T-helper 17 cell (primary cell): ENCODE data around the gene OBSCN. TPM values are rescaled to one million over a fixed set of nuclear protein-coding genes. Genes with fewer than 3 reads are reported as not detected.

Source experiments
- ATAC-seq: fragments of 150-1000 bp; cut with Tn5 transposase; 2 replicates; pipeline ENCODE4 v1.10.0; 2021; ENCODE audit warnings: mild to moderate bottlenecking, moderate library complexity
- DNase-seq, 3 donors: peaks; one replicate each; pipeline versions ENCODE4 v3.0.0 to v3.0.0-alpha.2; 2020 to 2021
- H3K9me3 ChIP-seq: one replicate; pipeline ENCODE4 v1.7.0; 2013; ENCODE audit warnings: low read length, mild to moderate bottlenecking; ENCODE audit not compliant: control insufficient read depth, poor library complexity, severe bottlenecking
- H3K27ac Mint-ChIP-seq: one replicate; pipeline ENCODE4 v1.8.0; 2022; ENCODE audit warnings: mild to moderate bottlenecking, moderate library complexity, mixed read lengths
- H3K27me3 Mint-ChIP-seq: one replicate; pipeline ENCODE4 v1.8.0; 2022; ENCODE audit warnings: mixed read lengths
- H3K36me3 Mint-ChIP-seq: one replicate; pipeline ENCODE4 v1.8.0; 2022; ENCODE audit warnings: low read depth, mixed read lengths
- H3K4me1 Mint-ChIP-seq: one replicate; pipeline ENCODE4 v1.8.0; 2022; ENCODE audit warnings: mild to moderate bottlenecking, mixed read lengths
- H3K4me3 Mint-ChIP-seq: one replicate; pipeline ENCODE4 v1.8.0; 2022; ENCODE audit warnings: mild to moderate bottlenecking, moderate library complexity, mixed read lengths
- total RNA-seq, 4 donors: library from RNA in 2 of 4; stranded (reverse) in 2 of 4; gene quantifications; one replicate each; pipeline ENCODE4 v1.2.3 and lab custom pipeline; 2022 to 2026

Gene OBSCN
- total RNA-seq, 2 donors from 2014 or later, result 23.1 to 34.2 TPM

DNA sequence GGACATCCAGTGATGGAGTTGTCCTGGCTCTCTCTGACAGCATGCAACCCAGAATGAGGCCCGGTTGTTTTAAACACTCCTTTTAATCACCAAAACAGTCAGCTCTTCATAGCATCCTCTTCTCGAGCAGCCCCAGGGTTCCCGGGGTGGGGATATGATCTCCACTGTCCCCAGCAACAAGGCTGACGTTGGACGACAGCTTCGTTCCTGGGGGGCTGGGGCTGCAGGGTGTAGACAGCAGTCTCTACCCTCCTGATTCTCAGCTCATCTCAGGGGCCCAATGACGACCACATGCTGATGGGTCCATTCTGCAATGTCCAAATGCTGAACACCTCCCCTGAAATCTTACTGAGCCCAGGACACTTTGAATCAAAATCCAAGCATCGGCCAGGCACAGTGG lies 171.8 kb downstream of the OBSCN start:
- H3K9me3 ChIP-seq, result no peaks in the 10 kb centered on the region
- no peak for ATAC-seq
- no peak overlapping the region for H3K27ac Mint-ChIP-seq
- H3K27me3 Mint-ChIP-seq, result peaks cover 15% of the 10 kb centered on the region
- peak overlapping the region; percentile 91 for H3K4me3 Mint-ChIP-seq
- DNase-seq, result no peak
- H3K36me3 Mint-ChIP-seq, result peaks cover 3% of the 10 kb centered on the region
- peaks cover 10% of the 10 kb centered on the region for H3K4me1 Mint-ChIP-seq

DNA sequence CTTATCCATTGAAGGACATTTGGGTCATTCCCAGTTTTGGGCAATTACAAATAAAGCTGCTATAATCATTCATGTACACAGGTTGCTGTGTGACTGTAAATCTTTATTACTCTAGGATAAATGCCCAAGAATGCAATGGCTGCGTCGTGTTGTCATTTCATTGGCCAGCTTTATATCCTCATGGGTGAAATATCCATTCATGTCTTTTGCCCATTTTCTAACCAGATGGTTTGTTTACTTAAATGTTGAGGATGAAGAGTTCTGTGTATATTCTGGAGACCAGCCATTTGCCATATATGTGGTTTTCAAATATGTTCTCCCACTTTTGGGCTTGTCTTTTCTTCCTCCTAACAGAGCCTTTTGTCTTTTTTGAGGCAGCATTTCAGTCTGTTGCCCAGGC lies 173.5 kb downstream of the OBSCN start:
- H3K4me1 Mint-ChIP-seq, result peaks cover 12% of the 10 kb centered on the region
- H3K36me3 Mint-ChIP-seq, result peaks cover 3% of the 10 kb centered on the region
- DNase-seq, result no peak
- H3K27me3 Mint-ChIP-seq, result peaks cover 15% of the 10 kb centered on the region
- H3K9me3 ChIP-seq, result no peaks in the 10 kb centered on the region
- ATAC-seq, result no peak
- no peak overlapping the region for H3K4me3 Mint-ChIP-seq
- H3K27ac Mint-ChIP-seq, result no peak overlapping the region

DNA sequence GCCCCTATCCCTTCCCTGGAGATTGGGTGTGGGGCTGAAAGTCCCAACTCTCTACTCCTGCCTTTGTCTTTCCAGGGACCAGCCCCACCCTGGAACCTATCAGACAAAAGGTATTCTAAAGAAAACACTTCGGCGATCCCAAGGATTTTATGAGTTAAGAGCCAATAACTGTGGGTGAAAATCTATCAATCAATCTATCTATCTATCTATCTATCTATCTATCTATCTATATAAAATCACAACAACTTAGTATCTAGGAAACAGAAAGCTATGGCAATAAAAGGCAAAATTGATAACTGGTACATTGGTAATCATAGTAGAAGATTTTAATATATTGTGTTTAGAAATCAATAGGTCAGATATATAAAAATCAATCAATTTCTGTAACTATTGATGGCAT lies 175.9 kb downstream of the OBSCN start:
- no peak overlapping the region for H3K27ac Mint-ChIP-seq
- ATAC-seq, result no peak

DNA sequence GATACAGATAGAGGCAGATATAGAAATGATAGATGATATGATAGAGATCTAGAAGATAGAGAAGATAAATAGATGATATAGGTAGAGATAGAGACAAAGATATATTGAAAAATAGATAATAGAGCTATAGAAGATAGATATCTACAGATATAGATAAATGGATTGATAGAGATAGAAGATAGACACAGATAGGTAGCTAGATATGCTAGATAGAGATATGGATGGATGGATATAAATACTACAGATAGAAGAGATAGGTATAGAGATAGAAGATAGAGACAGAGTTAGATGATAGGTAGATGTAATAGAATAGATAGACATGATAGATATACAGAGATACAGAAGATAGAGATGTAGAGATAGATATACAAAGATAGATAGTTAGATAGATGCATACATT lies 177.4 kb downstream of the OBSCN start:
- peaks cover 10% of the 10 kb centered on the region for H3K27me3 Mint-ChIP-seq
- DNase-seq (no peak), ATAC-seq (no peak)
- H3K36me3 Mint-ChIP-seq, result no peaks in the 10 kb centered on the region
- peaks cover 6% of the 10 kb centered on the region for H3K4me1 Mint-ChIP-seq
- H3K9me3 ChIP-seq, result no peaks in the 10 kb centered on the region
- H3K27ac Mint-ChIP-seq, result no peak overlapping the region
- H3K4me3 Mint-ChIP-seq, result no peak overlapping the region

More for the DNA sequence above, 175.9 kb downstream of the OBSCN start:
- no peaks in the 10 kb centered on the region for H3K9me3 ChIP-seq
- H3K27me3 Mint-ChIP-seq, result peaks cover 15% of the 10 kb centered on the region
- peaks cover 10% of the 10 kb centered on the region for H3K4me1 Mint-ChIP-seq
- no peak overlapping the region for H3K4me3 Mint-ChIP-seq
- H3K36me3 Mint-ChIP-seq, result peaks cover 3% of the 10 kb centered on the region
- DNase-seq, result no peak

DNA sequence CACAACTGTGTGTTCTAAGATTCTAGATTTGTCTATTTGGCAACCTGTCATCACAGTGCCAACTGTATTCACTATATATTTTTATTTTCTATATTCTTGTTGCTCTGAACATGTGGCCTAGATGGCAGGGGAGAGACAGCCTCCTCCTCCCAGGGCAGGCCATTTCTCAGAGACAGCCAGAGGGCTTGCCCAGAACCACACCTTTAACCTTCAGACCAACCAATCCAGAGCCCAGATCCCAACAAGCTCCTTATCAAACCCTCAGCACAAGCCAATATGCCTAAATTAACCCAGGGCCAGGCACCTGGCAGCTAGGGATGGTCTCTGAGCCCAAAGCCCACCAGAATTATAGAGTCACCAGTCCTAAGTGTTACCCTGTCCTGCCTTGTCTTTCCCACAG lies 179.5 kb downstream of the OBSCN start:
- Mint-ChIP-seq H3K4me1 (peaks cover 6% of the 10 kb centered on the region), H3K27me3 (peaks cover 9% of the 10 kb centered on the region), H3K36me3 (no peaks in the 10 kb centered on the region), H3K4me3 (no peak overlapping the region), H3K27ac (no peak overlapping the region)
- no peaks in the 10 kb centered on the region for H3K9me3 ChIP-seq
- ATAC-seq, result no peak
- DNase-seq, result no peak

DNA sequence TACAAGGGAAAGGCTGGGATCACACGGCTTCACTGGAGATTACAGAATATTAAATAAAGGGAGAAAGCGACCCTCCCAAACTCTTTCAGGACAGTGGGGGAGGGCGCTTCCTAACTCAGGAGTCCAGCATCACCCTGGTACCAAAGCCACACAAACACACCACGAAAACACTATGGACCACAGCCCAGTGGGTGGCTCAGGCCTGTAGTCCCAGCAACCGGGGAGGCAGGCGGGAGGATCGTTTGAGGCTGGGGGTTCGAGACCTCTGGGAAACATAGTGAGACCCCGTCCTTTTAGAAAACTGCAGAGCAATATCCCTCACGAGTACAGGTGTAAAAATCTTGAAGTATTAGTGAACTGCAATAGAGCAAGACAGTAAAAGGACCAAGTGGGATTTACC lies 182.8 kb downstream of the OBSCN start:
- Mint-ChIP-seq H3K27ac (no peak overlapping the region), H3K36me3 (no peaks in the 10 kb centered on the region), H3K4me3 (no peak overlapping the region), H3K4me1 (no peaks in the 10 kb centered on the region), H3K27me3 (no peaks in the 10 kb centered on the region)
- no peaks in the 10 kb centered on the region for H3K9me3 ChIP-seq
- DNase-seq (no peak), ATAC-seq (no peak)

DNA sequence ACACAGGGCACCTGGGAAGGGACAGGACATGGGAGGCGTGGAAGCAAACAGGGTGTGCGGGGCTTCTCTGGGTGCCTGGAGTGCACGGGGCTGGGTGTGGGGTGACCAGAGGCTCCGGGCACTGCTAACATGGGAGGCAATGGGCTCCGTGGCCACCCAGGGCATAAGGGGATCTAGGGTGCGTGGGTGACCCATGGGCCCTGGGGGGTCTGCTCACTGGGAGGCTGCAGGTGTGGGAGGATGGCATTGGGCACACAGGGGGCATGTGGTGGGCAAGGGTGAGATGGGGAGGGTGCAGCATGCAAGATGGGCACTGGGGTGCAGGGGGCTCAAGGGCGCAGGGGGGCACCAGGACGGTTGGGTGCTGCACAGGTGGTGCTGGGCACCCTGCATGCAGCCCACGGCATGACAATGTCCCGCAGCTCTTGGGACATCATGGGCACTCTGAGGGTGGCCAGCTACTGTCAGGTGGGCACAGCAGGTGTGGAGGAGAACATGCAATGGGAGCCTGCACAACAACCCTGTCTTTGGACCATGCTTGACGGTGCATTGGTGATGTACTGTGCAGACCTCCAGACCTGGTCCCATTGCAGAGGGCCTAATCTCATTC lies 183.7 kb downstream of the OBSCN start:
- ATAC-seq, result no peak
- H3K27ac Mint-ChIP-seq, result no peak overlapping the region
- H3K4me1 Mint-ChIP-seq, result peaks cover 4% of the 10 kb centered on the region
- H3K9me3 ChIP-seq, result no peaks in the 10 kb centered on the region
- no peak overlapping the region for H3K4me3 Mint-ChIP-seq
- peaks cover 2% of the 10 kb centered on the region for H3K36me3 Mint-ChIP-seq
- no peak for DNase-seq
- H3K27me3 Mint-ChIP-seq, result no peaks in the 10 kb centered on the region

DNA sequence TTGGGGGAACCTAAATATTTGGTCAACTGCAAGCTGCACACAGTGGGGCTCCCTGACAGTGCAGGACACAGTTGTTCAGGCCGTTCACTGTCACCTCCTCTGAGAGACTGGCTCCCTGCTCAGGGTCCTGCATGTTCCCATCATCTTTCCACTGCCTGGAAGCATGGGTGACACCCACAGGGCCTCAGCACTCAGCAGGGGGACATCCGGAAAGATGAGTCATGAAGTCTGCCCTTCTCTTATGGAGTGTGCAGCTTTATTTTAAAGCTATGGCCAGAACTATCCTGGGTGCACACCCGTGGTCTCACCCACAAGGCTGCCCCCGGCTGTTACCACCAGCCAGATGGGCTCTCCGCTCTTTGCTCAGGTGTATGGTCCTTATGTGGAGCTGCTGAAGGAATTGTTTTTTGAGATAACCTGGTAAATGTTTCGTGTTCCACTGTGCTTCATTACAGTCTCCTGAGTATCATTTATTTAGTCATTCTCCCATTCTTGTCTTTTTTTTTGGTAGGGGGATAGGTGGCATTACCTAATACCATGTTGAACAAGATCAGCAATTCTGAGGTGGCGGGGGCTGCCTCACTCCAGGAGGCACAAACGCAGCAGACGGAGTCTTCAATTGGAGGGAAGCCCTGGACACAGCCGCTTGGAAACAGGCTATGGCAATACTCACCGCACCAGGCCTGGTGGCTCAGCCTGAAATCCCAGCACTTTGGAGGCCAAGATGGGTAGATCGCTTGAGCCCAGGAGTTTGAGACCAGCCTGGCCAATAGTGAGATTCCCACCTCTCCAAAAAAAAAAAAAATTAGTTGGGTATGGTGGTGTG lies 184.5 kb downstream of the OBSCN start:
- Mint-ChIP-seq H3K36me3 (peaks cover 2% of the 10 kb centered on the region), H3K27ac (no peak overlapping the region), H3K4me1 (peaks cover 4% of the 10 kb centered on the region), H3K27me3 (no peaks in the 10 kb centered on the region), H3K4me3 (no peak overlapping the region)
- ATAC-seq (no peak), DNase-seq (peak in 1 of 3 donors; percentile 2)
- H3K9me3 ChIP-seq, result no peaks in the 10 kb centered on the region

DNA sequence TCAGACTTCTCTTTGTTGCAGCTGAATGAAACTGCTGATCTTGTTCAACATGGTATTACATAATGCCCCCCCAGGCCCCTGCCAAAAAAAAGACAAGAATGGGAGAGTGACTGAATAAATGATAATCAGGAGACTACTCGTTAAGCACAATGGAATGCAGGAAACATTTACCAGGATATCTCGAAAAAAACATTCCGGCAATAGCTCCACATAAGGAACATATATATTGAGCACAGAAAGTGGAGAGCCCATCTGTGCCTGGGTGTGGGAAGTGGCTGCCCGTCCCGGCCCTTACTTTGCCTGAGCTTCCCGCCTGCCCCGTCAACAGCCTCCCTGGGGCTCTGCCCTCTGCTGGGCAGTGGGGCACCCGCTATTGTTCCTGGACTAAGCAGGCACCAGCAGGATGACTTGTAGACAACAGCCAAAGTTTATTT lies 185.4 kb downstream of the OBSCN start:
- H3K36me3 Mint-ChIP-seq, result peaks cover 2% of the 10 kb centered on the region
- no peak for DNase-seq
- peak overlapping the region; percentile 8 for H3K27ac Mint-ChIP-seq
- no peak for ATAC-seq
- no peaks in the 10 kb centered on the region for H3K27me3 Mint-ChIP-seq
- peaks cover 11% of the 10 kb centered on the region for H3K4me1 Mint-ChIP-seq
- H3K9me3 ChIP-seq, result no peaks in the 10 kb centered on the region
- no peak overlapping the region for H3K4me3 Mint-ChIP-seq

DNA sequence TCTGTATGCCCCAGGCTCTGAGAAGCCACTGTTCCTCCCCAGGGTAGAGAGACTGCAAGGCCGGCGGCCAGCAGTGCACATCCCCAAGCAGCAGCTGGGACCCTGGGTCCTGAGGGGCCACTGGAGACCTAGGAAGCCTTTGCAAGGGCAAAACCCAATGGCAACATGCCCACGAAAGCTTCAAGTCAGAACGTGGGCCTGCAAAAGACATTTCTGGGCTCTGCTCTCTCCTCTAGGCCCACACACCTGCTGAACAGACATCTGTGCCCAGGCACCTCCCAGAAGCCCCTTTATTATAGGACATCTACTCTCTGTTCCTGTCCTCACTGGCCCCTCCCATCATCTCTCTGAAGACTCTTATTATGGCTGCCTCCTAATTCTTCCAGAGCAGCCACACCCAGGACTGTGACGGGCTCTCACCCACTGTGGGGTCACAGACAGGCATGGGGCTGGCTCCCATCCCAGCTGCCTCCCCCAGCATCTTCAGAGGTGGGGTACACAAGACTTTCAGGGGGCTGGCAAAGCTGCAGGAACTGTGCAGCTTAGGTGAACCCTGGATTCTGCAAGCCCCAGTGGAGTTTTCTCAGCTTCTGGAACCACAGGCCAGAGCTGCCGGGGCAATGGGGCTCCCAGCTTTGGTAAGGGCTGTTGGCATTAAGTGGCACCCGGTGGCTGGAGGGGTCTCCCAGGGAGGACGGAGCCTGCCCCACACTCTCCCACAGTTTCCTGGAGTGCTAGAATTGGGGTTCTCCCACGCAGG lies 186.1 kb downstream of the OBSCN start:
- no peak overlapping the region for H3K4me3 Mint-ChIP-seq
- H3K36me3 Mint-ChIP-seq, result peaks cover 2% of the 10 kb centered on the region
- H3K4me1 Mint-ChIP-seq, result peaks cover 11% of the 10 kb centered on the region
- no peaks in the 10 kb centered on the region for H3K9me3 ChIP-seq
- ATAC-seq, result no peak
- H3K27me3 Mint-ChIP-seq, result no peaks in the 10 kb centered on the region
- H3K27ac Mint-ChIP-seq, result peak overlapping the region; percentile 8
- peak in 1 of 3 donors; percentile 0 for DNase-seq

DNA sequence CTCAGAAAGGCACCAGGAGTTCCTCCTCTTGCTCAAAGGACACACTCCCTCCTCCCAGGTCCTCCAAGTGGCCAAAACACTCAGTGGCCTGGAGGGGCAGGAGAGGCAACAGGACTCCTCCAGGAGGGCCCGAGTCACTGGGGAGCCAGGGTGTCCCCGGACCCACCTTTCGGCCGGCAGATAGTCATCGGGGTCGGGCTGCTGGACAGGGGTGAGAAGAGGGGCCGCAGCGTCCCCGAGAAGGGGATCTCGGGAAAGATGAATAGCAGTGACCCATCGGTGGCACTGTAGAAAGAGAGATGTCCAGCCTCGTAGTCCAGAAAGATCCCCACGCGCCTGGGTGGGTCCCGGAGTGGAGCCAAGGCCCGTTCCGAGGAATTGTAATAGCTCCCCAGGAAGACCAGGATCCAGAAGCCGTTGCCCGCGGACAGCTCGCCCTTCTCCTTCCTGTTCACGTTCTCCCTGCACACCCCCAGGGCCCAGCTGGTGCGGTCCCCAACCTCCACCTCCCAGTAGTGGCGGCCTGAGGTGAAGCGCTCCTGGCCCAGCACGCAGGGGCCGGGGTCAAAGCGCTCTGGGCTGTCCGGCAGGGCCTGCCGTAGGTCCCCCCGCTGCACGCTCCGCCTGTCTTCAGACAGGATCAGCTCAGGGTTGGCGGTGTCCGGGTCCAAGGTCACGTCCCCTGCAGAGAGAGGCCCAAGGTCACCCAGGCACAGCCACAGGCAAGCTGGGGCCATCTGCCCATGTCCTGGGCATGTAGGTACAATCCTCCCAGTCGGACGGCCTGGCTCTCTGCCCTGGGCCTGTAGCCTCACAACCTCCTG lies 186.9 kb downstream of the OBSCN start:
- Mint-ChIP-seq H3K36me3 (peaks cover 2% of the 10 kb centered on the region), H3K27me3 (no peaks in the 10 kb centered on the region), H3K27ac (no peak overlapping the region), H3K4me1 (peaks cover 14% of the 10 kb centered on the region), H3K4me3 (no peak overlapping the region)
- ATAC-seq (no peak), DNase-seq (no peak)
- H3K9me3 ChIP-seq, result no peaks in the 10 kb centered on the region

DNA sequence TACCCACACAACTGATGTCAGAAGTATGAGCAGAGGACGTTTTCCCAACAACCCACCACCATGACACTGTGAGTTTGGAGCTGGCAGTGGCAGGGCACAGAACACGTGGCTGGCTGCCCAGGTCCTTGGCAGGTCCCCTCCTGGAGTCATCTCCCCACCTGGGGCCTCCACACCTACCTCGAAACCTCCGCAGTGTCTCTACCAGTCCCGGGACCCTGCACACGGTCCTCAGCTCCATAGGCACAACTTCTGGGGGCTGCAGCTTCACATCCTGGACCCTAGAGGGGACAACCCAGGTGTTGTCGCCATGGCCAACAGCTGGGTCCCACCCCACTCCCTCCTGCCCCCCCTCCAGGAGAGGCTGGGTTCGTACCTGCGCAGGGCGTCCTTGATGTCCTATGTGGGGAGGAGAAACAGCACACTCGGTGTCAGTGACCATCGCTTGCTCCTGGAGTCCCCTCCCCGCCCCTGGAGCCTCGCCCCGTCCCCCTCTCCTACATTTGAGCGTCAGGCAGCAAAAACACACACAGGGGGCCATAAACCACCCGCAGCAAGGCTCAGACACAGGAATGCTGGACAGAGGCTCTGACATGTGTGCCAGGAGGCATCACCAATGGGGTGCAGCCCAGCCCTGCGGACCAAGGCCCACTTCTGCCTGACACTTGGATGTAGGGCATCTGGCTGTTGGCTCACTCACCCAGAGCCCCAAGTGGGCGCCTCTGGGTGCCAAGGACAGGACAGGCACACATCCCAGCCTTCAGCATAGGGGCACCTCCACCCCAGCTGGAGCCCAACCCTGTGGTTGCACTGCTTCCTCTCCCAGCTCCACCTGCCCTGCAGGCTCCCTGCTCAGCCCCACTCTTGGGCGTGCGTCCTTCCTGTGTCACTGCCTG lies 189.2 kb downstream of the OBSCN start:
- DNase-seq (no peak), ATAC-seq (peak; percentile 62)
- peaks cover 26% of the 10 kb centered on the region for H3K4me1 Mint-ChIP-seq
- H3K36me3 Mint-ChIP-seq, result peaks cover 2% of the 10 kb centered on the region
- peak overlapping the region; percentile 33 for H3K4me3 Mint-ChIP-seq
- no peaks in the 10 kb centered on the region for H3K27me3 Mint-ChIP-seq
- no peak overlapping the region for H3K27ac Mint-ChIP-seq
- H3K9me3 ChIP-seq, result no peaks in the 10 kb centered on the region
